Measurements from ENCODE around the gene ARHGEF10L. TPM values are rescaled to one million over a fixed set of nuclear protein-coding genes. Genes with fewer than 3 reads are reported as not detected.

ARHGEF10L gene
- total RNA-seq, 1 donor = 7.6 TPM

- Histone ChIP-seq H3K27me3 (ENCODE audit: insufficient read depth, low read length) (no peaks in the 10 kb centered on the region), H3K9me3 (ENCODE audit: low read depth, low read length) (no peaks in the 10 kb centered on the region), H3K4me1 (ENCODE audit: insufficient read depth, low read length) (peaks cover 12% of the 10 kb centered on the region), H3K4me3 (ENCODE audit: low read length) (no peak overlapping the region)
Observed at GRCh38 chr1:17566417-17566816, 26.9 kb downstream of the ARHGEF10L start.

DNA sequence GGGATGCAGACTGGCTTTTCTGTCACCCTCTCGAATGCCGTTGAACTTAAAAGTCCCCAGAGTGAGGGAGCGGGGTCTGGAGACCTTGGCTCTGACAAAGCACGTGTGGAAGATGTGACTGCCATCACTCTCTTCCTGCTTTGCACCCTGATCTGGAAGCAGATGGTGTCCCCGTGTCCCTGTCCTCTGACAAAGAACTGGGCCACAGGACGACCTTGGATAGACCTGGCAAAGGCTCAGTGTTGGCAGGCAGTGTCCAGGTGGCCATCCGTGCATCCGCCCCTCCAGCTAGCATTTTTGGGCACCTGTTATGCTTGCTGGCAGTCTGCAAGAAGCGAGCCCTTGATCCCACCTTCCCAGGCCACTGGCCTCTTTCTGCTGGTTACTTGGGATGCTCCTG is 27.4 kb downstream of the ARHGEF10L start:
- H3K4me1 ChIP-seq (ENCODE audit: insufficient read depth, low read length) = peaks cover 12% of the 10 kb centered on the region
- H3K4me3 ChIP-seq (ENCODE audit: low read length) = no peak overlapping the region
- no peaks in the 10 kb centered on the region for H3K9me3 ChIP-seq (ENCODE audit: low read depth, low read length)
- no peaks in the 10 kb centered on the region for H3K27me3 ChIP-seq (ENCODE audit: insufficient read depth, low read length)

DNA sequence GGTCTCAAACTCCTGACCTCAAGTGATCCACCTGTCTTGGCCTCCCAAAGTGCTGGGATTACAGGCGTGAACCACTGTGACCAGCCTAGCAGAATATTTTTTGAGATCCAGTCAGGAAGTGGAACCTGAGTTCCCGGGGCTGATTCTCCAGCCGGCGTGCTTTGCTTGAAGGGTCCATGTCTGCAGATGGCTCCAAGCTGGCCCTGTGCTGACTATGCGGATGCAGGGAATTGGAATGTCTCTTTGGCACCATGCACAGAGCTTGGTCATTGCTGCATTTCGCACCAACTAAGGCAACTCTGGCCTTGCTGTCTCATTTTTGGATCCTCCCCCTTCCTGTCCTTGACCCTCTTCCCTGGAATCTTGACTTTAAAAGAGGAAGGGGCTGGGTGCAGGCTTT is 28.1 kb downstream of the ARHGEF10L start:
- H3K4me1 ChIP-seq (ENCODE audit: insufficient read depth, low read length) = peaks cover 12% of the 10 kb centered on the region
- H3K27me3 ChIP-seq (ENCODE audit: insufficient read depth, low read length) = no peaks in the 10 kb centered on the region
- H3K4me3 ChIP-seq (ENCODE audit: low read length) = no peak overlapping the region
- no peaks in the 10 kb centered on the region for H3K9me3 ChIP-seq (ENCODE audit: low read depth, low read length)

GRCh38 chr1:17568014-17568900 is 28.8 kb downstream of the ARHGEF10L start:
- Histone ChIP-seq H3K4me1 (ENCODE audit: insufficient read depth, low read length) (peaks cover 12% of the 10 kb centered on the region), H3K4me3 (ENCODE audit: low read length) (no peak overlapping the region), H3K9me3 (ENCODE audit: low read depth, low read length) (no peaks in the 10 kb centered on the region), H3K27me3 (ENCODE audit: insufficient read depth, low read length) (no peaks in the 10 kb centered on the region)

DNA sequence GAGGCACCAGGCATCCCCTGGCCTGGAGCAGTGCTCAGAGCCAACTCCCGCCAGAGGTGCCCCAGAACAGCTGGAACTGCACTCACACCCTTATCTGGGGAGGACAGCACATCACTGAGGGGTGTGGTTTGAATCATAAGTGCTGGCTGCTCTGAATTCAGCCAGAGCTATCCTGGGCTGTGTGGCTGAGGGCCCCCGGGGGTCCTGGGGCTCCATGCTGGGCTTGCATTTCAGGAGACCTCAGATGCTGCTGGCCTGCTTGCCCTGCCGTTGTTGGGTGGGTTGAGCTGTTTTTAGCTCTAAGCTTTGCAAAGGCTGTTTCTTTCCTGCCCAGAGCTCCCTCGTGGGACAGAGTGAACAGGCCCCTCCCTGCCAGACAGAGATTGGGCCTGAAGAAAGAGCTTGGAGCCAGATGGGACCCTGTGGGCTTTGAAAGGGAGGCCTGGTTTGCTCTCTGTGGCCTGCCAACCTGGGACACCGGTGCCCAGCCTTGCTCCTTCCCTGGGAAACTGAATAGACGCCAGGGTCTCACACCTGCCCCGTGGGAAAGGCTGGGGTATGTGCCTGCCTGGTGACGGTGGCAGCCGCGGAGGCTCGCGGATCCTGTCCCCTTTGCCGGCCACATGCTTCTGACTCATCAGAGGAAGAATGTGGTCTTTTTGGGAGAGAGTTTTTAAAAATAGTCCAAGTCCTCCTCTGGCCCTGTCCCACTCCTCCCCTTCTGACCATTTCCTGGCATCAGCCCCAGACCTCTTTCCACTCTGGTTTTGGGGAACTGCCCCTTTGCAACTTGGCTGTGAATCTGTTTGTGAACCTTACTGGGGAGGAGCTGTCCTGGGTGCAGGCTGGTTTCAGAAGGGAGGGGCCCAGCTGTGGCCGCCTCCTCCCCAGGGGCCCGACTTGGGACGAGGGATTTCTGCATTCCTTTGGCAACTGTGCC is 30.0 kb downstream of the ARHGEF10L start:
- no peaks in the 10 kb centered on the region for H3K27me3 ChIP-seq (ENCODE audit: insufficient read depth, low read length)
- H3K4me1 ChIP-seq (ENCODE audit: insufficient read depth, low read length) = peaks cover 12% of the 10 kb centered on the region
- H3K4me3 ChIP-seq (ENCODE audit: low read length) = no peak overlapping the region
- no peaks in the 10 kb centered on the region for H3K9me3 ChIP-seq (ENCODE audit: low read depth, low read length)

DNA sequence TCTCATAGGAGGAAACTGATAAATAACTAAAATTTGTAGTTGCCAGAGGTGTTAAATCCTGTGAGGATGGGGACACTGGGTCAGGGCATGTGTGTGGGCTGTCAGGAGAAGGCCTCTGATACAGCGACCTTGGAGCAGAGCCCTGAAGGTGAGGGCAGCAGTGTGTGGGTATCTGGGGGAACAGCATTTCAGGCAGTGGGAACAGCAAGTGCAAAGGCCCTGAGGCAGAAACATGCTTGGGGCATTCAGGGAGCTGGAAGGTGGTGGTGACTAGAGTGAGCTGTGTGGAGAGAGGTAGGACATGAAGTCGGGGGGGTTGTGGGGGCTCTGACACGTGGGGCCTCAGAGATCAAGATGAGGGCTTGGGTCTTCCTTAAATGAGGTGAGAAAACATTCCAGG is 30.7 kb downstream of the ARHGEF10L start:
- H3K27me3 ChIP-seq (ENCODE audit: insufficient read depth, low read length) = no peaks in the 10 kb centered on the region
- peaks cover 12% of the 10 kb centered on the region for H3K4me1 ChIP-seq (ENCODE audit: insufficient read depth, low read length)
- H3K4me3 ChIP-seq (ENCODE audit: low read length) = no peak overlapping the region

DNA sequence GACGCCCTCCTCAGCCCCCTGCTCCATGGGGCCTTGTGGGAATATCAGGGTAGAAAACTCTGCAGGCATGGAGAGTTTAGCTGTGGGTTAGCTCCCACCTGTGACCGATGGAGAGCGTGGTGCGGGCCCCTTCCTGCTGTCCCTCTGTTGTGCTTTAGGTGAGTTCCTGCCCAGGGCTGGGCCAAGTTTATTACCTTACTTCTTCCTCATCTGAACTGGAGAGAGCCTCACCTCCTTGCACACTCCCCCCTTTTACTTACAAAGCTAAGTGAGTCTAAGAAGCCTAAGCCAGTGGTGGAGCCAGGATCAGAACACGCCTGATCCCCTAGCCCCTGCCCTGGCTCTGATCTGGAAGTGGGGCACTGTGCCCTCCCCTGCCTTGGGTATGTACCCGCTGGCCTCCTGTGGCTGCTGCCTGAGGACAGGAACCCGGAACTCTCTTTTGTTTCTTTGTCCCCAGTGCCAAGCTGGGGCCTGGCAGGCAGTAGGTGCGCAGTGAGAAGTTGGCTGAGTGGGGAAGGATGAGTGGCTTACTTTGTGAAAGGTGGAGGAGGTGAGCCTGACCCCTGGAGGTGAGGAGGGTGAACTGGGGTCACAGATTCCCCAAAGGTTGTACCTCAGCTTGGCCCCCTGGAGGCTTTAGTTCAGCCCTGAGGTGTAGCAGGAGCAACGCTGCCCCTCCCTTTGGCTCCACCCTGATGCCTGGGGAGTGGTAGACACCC is 32.9 kb downstream of the ARHGEF10L start:
- Histone ChIP-seq H3K9me3 (ENCODE audit: low read depth, low read length) (no peaks in the 10 kb centered on the region), H3K4me3 (ENCODE audit: low read length) (no peak overlapping the region), H3K27me3 (ENCODE audit: insufficient read depth, low read length) (no peaks in the 10 kb centered on the region), H3K4me1 (ENCODE audit: insufficient read depth, low read length) (peaks cover 12% of the 10 kb centered on the region)

More for the DNA sequence above, 30.7 kb downstream of the ARHGEF10L start:
- H3K9me3 ChIP-seq (ENCODE audit: low read depth, low read length) = no peaks in the 10 kb centered on the region

DNA sequence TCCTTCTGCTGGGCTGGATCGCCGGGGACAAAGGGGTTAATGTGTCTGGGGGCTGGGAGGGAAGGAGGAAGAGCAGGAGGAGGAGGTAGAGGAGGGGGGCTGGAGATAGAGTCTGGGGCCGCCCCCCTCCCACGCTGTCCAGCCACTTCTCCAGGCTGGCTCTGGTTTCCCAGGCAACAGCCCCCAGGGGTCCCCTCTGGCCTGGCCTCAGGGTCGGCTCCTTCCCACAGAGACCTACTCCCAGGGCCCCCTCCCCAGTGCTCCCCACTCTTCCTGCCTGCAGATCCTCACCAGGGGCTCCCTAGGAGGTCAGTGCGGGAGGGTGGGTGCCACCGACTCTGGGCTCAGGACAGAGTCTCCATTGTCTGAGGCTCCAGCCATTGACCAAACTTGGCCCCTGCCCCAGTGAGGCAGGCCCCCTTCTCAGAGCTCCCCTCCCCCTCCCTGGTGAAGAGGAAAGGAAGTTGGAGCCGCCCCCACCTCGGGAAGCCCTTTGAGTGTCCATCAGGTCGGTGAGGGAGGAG is 34.1 kb downstream of the ARHGEF10L start:
- H3K9me3 ChIP-seq (ENCODE audit: low read depth, low read length) = no peaks in the 10 kb centered on the region
- H3K27me3 ChIP-seq (ENCODE audit: insufficient read depth, low read length) = no peaks in the 10 kb centered on the region
- H3K4me3 ChIP-seq (ENCODE audit: low read length) = no peak overlapping the region
- peaks cover 12% of the 10 kb centered on the region for H3K4me1 ChIP-seq (ENCODE audit: insufficient read depth, low read length)

GRCh38 chr1:17574516-17574915 is 35.0 kb downstream of the ARHGEF10L start:
- Histone ChIP-seq H3K4me3 (ENCODE audit: low read length) (no peak overlapping the region), H3K27me3 (ENCODE audit: insufficient read depth, low read length) (no peaks in the 10 kb centered on the region), H3K9me3 (ENCODE audit: low read depth, low read length) (no peaks in the 10 kb centered on the region), H3K4me1 (ENCODE audit: insufficient read depth, low read length) (peaks cover 10% of the 10 kb centered on the region)

DNA sequence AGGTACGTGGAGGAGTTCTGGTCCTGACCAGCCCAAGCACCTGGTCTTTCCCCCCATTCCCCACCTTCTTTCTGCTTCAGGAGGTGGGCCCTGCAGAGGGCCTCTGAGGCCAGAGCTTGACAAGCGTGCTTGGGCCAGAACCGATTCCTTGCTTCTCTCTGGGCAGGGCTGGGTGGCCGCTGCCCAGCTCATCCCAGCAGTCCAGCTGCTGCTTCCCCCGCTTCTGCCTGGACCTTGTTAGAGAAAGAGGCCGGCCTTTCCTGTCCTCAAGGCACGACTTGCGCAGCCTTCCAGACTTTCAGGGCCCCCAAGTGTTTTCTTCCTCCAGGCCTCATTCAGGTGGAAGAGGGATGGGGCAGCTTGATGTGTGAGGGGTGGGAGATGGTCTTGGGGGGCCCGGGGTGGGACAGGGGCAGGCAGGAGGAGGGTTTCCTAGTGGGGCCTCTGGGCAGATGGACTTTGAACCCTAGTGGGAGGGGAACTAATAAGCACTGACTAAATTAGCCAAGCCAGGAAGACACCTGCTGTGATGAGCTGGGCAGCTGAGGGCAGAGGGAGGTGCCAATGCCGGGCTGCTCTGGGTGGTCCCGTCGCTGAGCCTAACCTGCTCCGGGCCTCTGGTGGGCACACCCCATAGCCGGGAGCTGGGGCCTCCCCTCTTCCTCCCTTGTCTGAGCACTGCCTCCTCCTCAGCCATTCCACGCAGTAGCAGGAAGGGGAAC is 36.5 kb downstream of the ARHGEF10L start:
- Histone ChIP-seq H3K27me3 (ENCODE audit: insufficient read depth, low read length) (no peaks in the 10 kb centered on the region), H3K4me1 (ENCODE audit: insufficient read depth, low read length) (peaks cover 6% of the 10 kb centered on the region), H3K4me3 (ENCODE audit: low read length) (no peak overlapping the region), H3K9me3 (ENCODE audit: low read depth, low read length) (no peaks in the 10 kb centered on the region)

GRCh38 chr1:17576519-17576853 is 37.0 kb downstream of the ARHGEF10L start:
- Histone ChIP-seq H3K4me1 (ENCODE audit: insufficient read depth, low read length) (peaks cover 11% of the 10 kb centered on the region), H3K9me3 (ENCODE audit: low read depth, low read length) (no peaks in the 10 kb centered on the region), H3K27me3 (ENCODE audit: insufficient read depth, low read length) (no peaks in the 10 kb centered on the region), H3K4me3 (ENCODE audit: low read length) (no peak overlapping the region)

- no peaks in the 10 kb centered on the region for H3K27me3 ChIP-seq (ENCODE audit: insufficient read depth, low read length)
- H3K9me3 ChIP-seq (ENCODE audit: low read depth, low read length) = no peaks in the 10 kb centered on the region
- no peak overlapping the region for H3K4me3 ChIP-seq (ENCODE audit: low read length)
- H3K4me1 ChIP-seq (ENCODE audit: insufficient read depth, low read length) = peaks cover 17% of the 10 kb centered on the region
Observed at GRCh38 chr1:17577907-17578297, 38.4 kb downstream of the ARHGEF10L start.

GRCh38 chr1:17579951-17580939 is 40.7 kb downstream of the ARHGEF10L start:
- no peaks in the 10 kb centered on the region for H3K9me3 ChIP-seq (ENCODE audit: low read depth, low read length)
- no peaks in the 10 kb centered on the region for H3K27me3 ChIP-seq (ENCODE audit: insufficient read depth, low read length)
- H3K4me3 ChIP-seq (ENCODE audit: low read length) = no peak overlapping the region
- H3K4me1 ChIP-seq (ENCODE audit: insufficient read depth, low read length) = peaks cover 18% of the 10 kb centered on the region
